Measurements from ENCODE around the gene SKA2.
"Not testable (repeated sequence)": the region's sequence is repeated elsewhere in the genome, so short reads cannot be mapped to it uniquely, and the experiment has no call there.

SKA2 gene

GRCh38 chr17:59154721-59155438 lies at the start of gene SKA2:
SKA2 (minus strand) TSS chr17:59155186; CDS start chr17:59155163, 23 bp downstream.
- ATAC-seq (replicated peaks; ENCODE audit: extremely low read depth, poor library complexity, severe bottlenecking) = peak; percentile 82
- Mint-ChIP-seq H3K27me3 (no peaks in the 10 kb centered on the region), H3K36me3 (ENCODE audit: insufficient read depth) (peaks cover 2% of the 10 kb centered on the region), H3K4me3 (no peak within 1 kb of the TSS), H3K9me3 (no peaks in the 10 kb centered on the region), H3K27ac (ENCODE audit: low read depth) (no peak within 1 kb of the TSS), H3K4me1 (peaks cover 55% of the 10 kb centered on the region)
- DNase-seq (ENCODE audit: low spot score in 2 of 2) = peak; percentile 89 to 98

- DNase-seq (ENCODE audit: low spot score in 2 of 2) (no peak), ATAC-seq (replicated peaks; ENCODE audit: extremely low read depth, poor library complexity, severe bottlenecking) (no peak)
- Mint-ChIP-seq H3K9me3 (no peaks in the 10 kb centered on the region), H3K4me3 (no peak overlapping the region), H3K36me3 (ENCODE audit: insufficient read depth) (peaks cover 2% of the 10 kb centered on the region), H3K27me3 (no peaks in the 10 kb centered on the region), H3K4me1 (no peaks in the 10 kb centered on the region), H3K27ac (ENCODE audit: low read depth) (no peak overlapping the region)
Observed at GRCh38 chr17:59202320-59202719, 47.3 kb upstream of the SKA2 start.

- H3K36me3 Mint-ChIP-seq (ENCODE audit: insufficient read depth) = peaks cover 4% of the 10 kb centered on the region
- no peaks in the 10 kb centered on the region for H3K4me1 Mint-ChIP-seq
- no peak overlapping the region for H3K27ac Mint-ChIP-seq (ENCODE audit: low read depth)
- no peaks in the 10 kb centered on the region for H3K9me3 Mint-ChIP-seq
- no peaks in the 10 kb centered on the region for H3K27me3 Mint-ChIP-seq
- no peak for ATAC-seq (replicated peaks; ENCODE audit: extremely low read depth, poor library complexity, severe bottlenecking)
- no peak for DNase-seq (ENCODE audit: low spot score in 2 of 2)
- no peak overlapping the region for H3K4me3 Mint-ChIP-seq
Observed at GRCh38 chr17:59199398-59199797, 44.4 kb upstream of the SKA2 start.

- H3K4me3 Mint-ChIP-seq = no peak overlapping the region
- no peaks in the 10 kb centered on the region for H3K4me1 Mint-ChIP-seq
- peaks cover 5% of the 10 kb centered on the region for H3K36me3 Mint-ChIP-seq (ENCODE audit: insufficient read depth)
- no peaks in the 10 kb centered on the region for H3K27me3 Mint-ChIP-seq
- ATAC-seq (replicated peaks; ENCODE audit: extremely low read depth, poor library complexity, severe bottlenecking) (no peak), DNase-seq (ENCODE audit: low spot score in 2 of 2) (no peak)
- no peaks in the 10 kb centered on the region for H3K9me3 Mint-ChIP-seq
- H3K27ac Mint-ChIP-seq (ENCODE audit: low read depth) = no peak overlapping the region
Observed at GRCh38 chr17:59193336-59193862, 38.4 kb upstream of the SKA2 start.

GRCh38 chr17:59190806-59191205 lies 35.8 kb upstream of the SKA2 start:
- H3K9me3 Mint-ChIP-seq = no peaks in the 10 kb centered on the region
- H3K4me1 Mint-ChIP-seq = no peaks in the 10 kb centered on the region
- ATAC-seq (replicated peaks; ENCODE audit: extremely low read depth, poor library complexity, severe bottlenecking) (no peak), DNase-seq (ENCODE audit: low spot score in 2 of 2) (no peak)
- peaks cover 11% of the 10 kb centered on the region for H3K36me3 Mint-ChIP-seq (ENCODE audit: insufficient read depth)
- no peak overlapping the region for H3K4me3 Mint-ChIP-seq
- H3K27me3 Mint-ChIP-seq = no peaks in the 10 kb centered on the region
- no peak overlapping the region for H3K27ac Mint-ChIP-seq (ENCODE audit: low read depth)

- Mint-ChIP-seq H3K27me3 (no peaks in the 10 kb centered on the region), H3K9me3 (no peaks in the 10 kb centered on the region), H3K4me3 (no peak overlapping the region), H3K27ac (ENCODE audit: low read depth) (no peak overlapping the region), H3K36me3 (ENCODE audit: insufficient read depth) (peaks cover 13% of the 10 kb centered on the region), H3K4me1 (no peaks in the 10 kb centered on the region)
- ATAC-seq (replicated peaks; ENCODE audit: extremely low read depth, poor library complexity, severe bottlenecking) (no peak), DNase-seq (ENCODE audit: low spot score in 2 of 2) (no peak)
Observed at GRCh38 chr17:59186850-59187249, 31.9 kb upstream of the SKA2 start.

- peaks cover 14% of the 10 kb centered on the region for H3K36me3 Mint-ChIP-seq (ENCODE audit: insufficient read depth)
- no peak for DNase-seq (ENCODE audit: low spot score in 2 of 2)
- no peaks in the 10 kb centered on the region for H3K27me3 Mint-ChIP-seq
- no peak overlapping the region for H3K4me3 Mint-ChIP-seq
- H3K4me1 Mint-ChIP-seq = no peaks in the 10 kb centered on the region
- H3K9me3 Mint-ChIP-seq = no peaks in the 10 kb centered on the region
- H3K27ac Mint-ChIP-seq (ENCODE audit: low read depth) = no peak overlapping the region
- no peak for ATAC-seq (replicated peaks; ENCODE audit: extremely low read depth, poor library complexity, severe bottlenecking)
Observed at GRCh38 chr17:59185997-59186396, 31.0 kb upstream of the SKA2 start.

GRCh38 chr17:59181481-59181880 lies 26.5 kb upstream of the SKA2 start:
- Mint-ChIP-seq H3K4me1 (peaks cover 5% of the 10 kb centered on the region), H3K36me3 (ENCODE audit: insufficient read depth) (peaks cover 8% of the 10 kb centered on the region), H3K27ac (ENCODE audit: low read depth) (no peak overlapping the region), H3K9me3 (no peaks in the 10 kb centered on the region), H3K27me3 (no peaks in the 10 kb centered on the region), H3K4me3 (no peak overlapping the region)
- DNase-seq (ENCODE audit: low spot score in 2 of 2) (no peak), ATAC-seq (replicated peaks; ENCODE audit: extremely low read depth, poor library complexity, severe bottlenecking) (no peak)

GRCh38 chr17:59180626-59181025 lies 25.6 kb upstream of the SKA2 start:
- H3K27ac Mint-ChIP-seq (ENCODE audit: low read depth) = no peak overlapping the region
- H3K36me3 Mint-ChIP-seq (ENCODE audit: insufficient read depth) = peaks cover 6% of the 10 kb centered on the region
- ATAC-seq (replicated peaks; ENCODE audit: extremely low read depth, poor library complexity, severe bottlenecking) = no peak
- H3K9me3 Mint-ChIP-seq = no peaks in the 10 kb centered on the region
- DNase-seq (ENCODE audit: low spot score in 2 of 2) = no peak
- no peaks in the 10 kb centered on the region for H3K27me3 Mint-ChIP-seq
- H3K4me3 Mint-ChIP-seq = no peak overlapping the region
- peaks cover 5% of the 10 kb centered on the region for H3K4me1 Mint-ChIP-seq

GRCh38 chr17:59179601-59180000 lies 24.6 kb upstream of the SKA2 start:
- H3K4me1 Mint-ChIP-seq; H3K4me3 Mint-ChIP-seq; H3K9me3 Mint-ChIP-seq; DNase-seq (ENCODE audit: low spot score in 2 of 2); H3K27me3 Mint-ChIP-seq; H3K36me3 Mint-ChIP-seq (ENCODE audit: insufficient read depth); ATAC-seq (replicated peaks; ENCODE audit: extremely low read depth, poor library complexity, severe bottlenecking): not testable (repeated sequence)
- H3K27ac Mint-ChIP-seq (ENCODE audit: low read depth) = peak overlapping the region; percentile 52

GRCh38 chr17:59178266-59178985 lies 23.4 kb upstream of the SKA2 start:
- DNase-seq (ENCODE audit: low spot score in 2 of 2) (no peak), ATAC-seq (replicated peaks; ENCODE audit: extremely low read depth, poor library complexity, severe bottlenecking) (no peak)
- no peaks in the 10 kb centered on the region for H3K9me3 Mint-ChIP-seq
- no peaks in the 10 kb centered on the region for H3K27me3 Mint-ChIP-seq
- H3K4me3 Mint-ChIP-seq = no peak overlapping the region
- no peak overlapping the region for H3K27ac Mint-ChIP-seq (ENCODE audit: low read depth)
- peaks cover 5% of the 10 kb centered on the region for H3K4me1 Mint-ChIP-seq
- H3K36me3 Mint-ChIP-seq (ENCODE audit: insufficient read depth) = peaks cover 6% of the 10 kb centered on the region

GRCh38 chr17:59175076-59175475 lies 20.1 kb upstream of the SKA2 start:
- Mint-ChIP-seq H3K4me1 (peaks cover 10% of the 10 kb centered on the region), H3K27me3 (no peaks in the 10 kb centered on the region), H3K27ac (ENCODE audit: low read depth) (no peak overlapping the region), H3K36me3 (ENCODE audit: insufficient read depth) (no peaks in the 10 kb centered on the region), H3K9me3 (no peaks in the 10 kb centered on the region), H3K4me3 (no peak overlapping the region)
- DNase-seq (ENCODE audit: low spot score in 2 of 2) (no peak), ATAC-seq (replicated peaks; ENCODE audit: extremely low read depth, poor library complexity, severe bottlenecking) (no peak)

- no peak overlapping the region for H3K27ac Mint-ChIP-seq (ENCODE audit: low read depth)
- peaks cover 10% of the 10 kb centered on the region for H3K4me1 Mint-ChIP-seq
- no peak for DNase-seq (ENCODE audit: low spot score in 2 of 2)
- no peak for ATAC-seq (replicated peaks; ENCODE audit: extremely low read depth, poor library complexity, severe bottlenecking)
- no peaks in the 10 kb centered on the region for H3K27me3 Mint-ChIP-seq
- no peak overlapping the region for H3K4me3 Mint-ChIP-seq
- no peaks in the 10 kb centered on the region for H3K36me3 Mint-ChIP-seq (ENCODE audit: insufficient read depth)
- H3K9me3 Mint-ChIP-seq = no peaks in the 10 kb centered on the region
Observed at GRCh38 chr17:59174671-59175070, 19.7 kb upstream of the SKA2 start.

All from central memory CD8-positive, alpha-beta T cell (primary cell).